Measurements from ENCODE around the gene TMEM259. TPM values are rescaled to one million over a fixed set of nuclear protein-coding genes. Genes with fewer than 3 reads are reported as not detected.

TMEM259 gene
- total and polyA plus RNA-seq, 9 of the 15 experiments (the other 6 are each of a cell fraction or from before 2014, with no cell fraction given): 0.52 to 231 (median 63.6) TPM

- no peak for TF ChIP-seq RNF2 (IDR thresholded peaks at IDR 0.05)
- no peak for TF ChIP-seq RBM39 (optimal IDR thresholded peaks at IDR 0.05; ENCODE audit: low read depth, low read length)
- peak; percentile 99 for TF ChIP-seq GABPB1 (CRISPR knock-in tag; IDR thresholded peaks at IDR 0.05)
- TF ChIP-seq CSDE1 (IDR thresholded peaks at IDR 0.05): no peak; a peak in 1 of 4 replicates
- no peak for TF ChIP-seq ZNF217 (CRISPR knock-in tag; IDR thresholded peaks at IDR 0.05)
- TF ChIP-seq FOXA1 (IDR thresholded peaks at IDR 0.05; ENCODE audit: borderline replicate concordance): no peak
- TF ChIP-seq KAT8 (IDR thresholded peaks at IDR 0.05; ENCODE audit: low read depth): no peak
- TF ChIP-seq ZBTB2 (IDR thresholded peaks at IDR 0.05): peak; percentile 96
- no peak for TF ChIP-seq DPF2 (IDR thresholded peaks at IDR 0.05)
- no peak for TF ChIP-seq TEAD2 (tag; IDR thresholded peaks at IDR 0.05)
- no peak for TF ChIP-seq ZBED1 (IDR thresholded peaks at IDR 0.05)
- TF ChIP-seq EP400 (IDR thresholded peaks at IDR 0.05): peak; percentile 96
- TF ChIP-seq RAD51 (IDR thresholded peaks at IDR 0.05; ENCODE audit: borderline replicate concordance, low read depth): no peak
- TF ChIP-seq ZZZ3 (IDR thresholded peaks at IDR 0.05): no peak
- no peak for TF ChIP-seq TFE3 (CRISPR knock-in tag; IDR thresholded peaks at IDR 0.05)
- no peak for TF ChIP-seq FOXM1 (IDR thresholded peaks at IDR 0.05; ENCODE audit: low read depth)
- peak; percentile 70; the same call in 1 of the 2 replicates for TF ChIP-seq FOXM1 (CRISPR knock-in tag; IDR thresholded peaks at IDR 0.05; ENCODE audit: low read depth)
- no peak for TF ChIP-seq SMARCB1 (IDR thresholded peaks at IDR 0.05; ENCODE audit: insufficient read length, low read depth)
- TF ChIP-seq SNRNP70 (optimal IDR thresholded peaks at IDR 0.05; ENCODE audit: low read depth, low read length): no peak
- TF ChIP-seq IRF9 (tag; IDR thresholded peaks at IDR 0.05): no peak
- no peak for TF ChIP-seq ZNF561 (CRISPR knock-in tag; conservative IDR thresholded peaks at IDR 0.05)
- no peak for TF ChIP-seq SMAD4 (CRISPR knock-in tag; conservative IDR thresholded peaks at IDR 0.05)
- no peak for TF ChIP-seq SRSF1 (IDR thresholded peaks at IDR 0.05; ENCODE audit: low read depth, low read length)
- TF ChIP-seq SMARCA5 (IDR thresholded peaks at IDR 0.05): no peak
- TF ChIP-seq ATF2 (CRISPR knock-in tag; IDR thresholded peaks at IDR 0.05): no peak
- TF ChIP-seq PHF21A (IDR thresholded peaks at IDR 0.05; ENCODE audit: borderline replicate concordance, low read depth): 0 out of 2 replicates have a peak, but pooled peaks have one; percentile 17
- TF ChIP-seq NFYB (IDR thresholded peaks at IDR 0.05; ENCODE audit: extremely low read depth, insufficient read length): no peak
These were observed 36.6 kb downstream of the TMEM259 start, which contains the start of gene WDR18 (continued) for GRCh38 chr19:984165-984967.
